Measurements from ENCODE around the gene NFIX.

NFIX gene

GRCh38 chr19:13130886-13131490 is 135.7 kb downstream of the NFIX start:
- DNase-seq = no peak

- peak; percentile 52 for DNase-seq
Observed at GRCh38 chr19:13132471-13133180, 137.4 kb downstream of the NFIX start.

GRCh38 chr19:13133241-13133870 is 138.1 kb downstream of the NFIX start:
- no peak for DNase-seq

GRCh38 chr19:13134626-13135025 is 139.4 kb downstream of the NFIX start:
- no peak for DNase-seq

- DNase-seq = no peak
Observed at GRCh38 chr19:13135068-13136062, 140.1 kb downstream of the NFIX start.

GRCh38 chr19:13137290-13137794 is 142.1 kb downstream of the NFIX start:
- DNase-seq = no peak

GRCh38 chr19:13138171-13138915 is 143.1 kb downstream of the NFIX start:
- DNase-seq = no peak

- no peak for DNase-seq
Observed at GRCh38 chr19:13138916-13139198, 143.6 kb downstream of the NFIX start.

GRCh38 chr19:13139633-13140311 is 144.5 kb downstream of the NFIX start:
- no peak for DNase-seq

GRCh38 chr19:13146763-13147563 is 151.7 kb downstream of the NFIX start:
- no peak for DNase-seq
